ENCODE measurements around the gene RAB20. TPM values are rescaled to one million over a fixed set of nuclear protein-coding genes. Genes with fewer than 3 reads are reported as not detected.
"Not testable (repeated sequence)": the region's sequence is repeated elsewhere in the genome, so short reads cannot be mapped to it uniquely, and the experiment has no call there.

The RAB20 gene
- total and polyA plus RNA-seq, 9 donors = 1.9 to 6.0 (median 3.3) TPM

GRCh38 chr13:110576736-110577476 lies 15.4 kb upstream of the RAB20 start:
- Histone ChIP-seq H3K27ac (ENCODE audit: low read length) (no peak overlapping the region), H3K4me3 (ENCODE audit: low read length) (no peak overlapping the region), H3K4me1 (ENCODE audit: control insufficient read depth, insufficient read depth, low read length) (no peaks in the 10 kb centered on the region), H3K36me3 (ENCODE audit: control insufficient read depth, insufficient read depth, low read length) (no peaks in the 10 kb centered on the region), H3K27me3 (ENCODE audit: control insufficient read depth, insufficient read depth, low read length) (peaks cover 31% of the 10 kb centered on the region), H3K9me3 (replicated peaks; ENCODE audit: control insufficient read depth, low read depth, low read length) (no peaks in the 10 kb centered on the region)
- DNase-seq = no peak
- WGBS (ENCODE audit: insufficient coverage) = 89% methylated on average over 6 of the region's 11 CpGs

- Histone ChIP-seq H3K4me1 (ENCODE audit: control insufficient read depth, insufficient read depth, low read length) (no peaks in the 10 kb centered on the region), H3K4me3 (ENCODE audit: low read length) (no peak overlapping the region), H3K36me3 (ENCODE audit: control insufficient read depth, insufficient read depth, low read length) (no peaks in the 10 kb centered on the region), H3K27me3 (ENCODE audit: control insufficient read depth, insufficient read depth, low read length) (peaks cover 39% of the 10 kb centered on the region), H3K9me3 (replicated peaks; ENCODE audit: control insufficient read depth, low read depth, low read length) (no peaks in the 10 kb centered on the region), H3K27ac (ENCODE audit: low read length) (no peak overlapping the region)
- 66% methylated on average over 6 of the region's 7 CpGs for WGBS (ENCODE audit: insufficient coverage)
- DNase-seq = no peak
Measured at GRCh38 chr13:110576070-110576394, 14.5 kb upstream of the RAB20 start.

- WGBS (ENCODE audit: insufficient coverage) = 39% methylated on average over 13 of the region's 15 CpGs
- H3K36me3 ChIP-seq (ENCODE audit: control insufficient read depth, insufficient read depth, low read length) = no peaks in the 10 kb centered on the region
- H3K27ac ChIP-seq (ENCODE audit: low read length) = no peak overlapping the region
- H3K27me3 ChIP-seq (ENCODE audit: control insufficient read depth, insufficient read depth, low read length) = peaks cover 44% of the 10 kb centered on the region
- no peaks in the 10 kb centered on the region for H3K4me1 ChIP-seq (ENCODE audit: control insufficient read depth, insufficient read depth, low read length)
- no peak for DNase-seq
- H3K4me3 ChIP-seq (ENCODE audit: low read length) = no peak overlapping the region
- H3K9me3 ChIP-seq (replicated peaks; ENCODE audit: control insufficient read depth, low read depth, low read length) = no peaks in the 10 kb centered on the region
Measured at GRCh38 chr13:110575322-110576069, 14.0 kb upstream of the RAB20 start.

GRCh38 chr13:110574161-110574560 lies 12.6 kb upstream of the RAB20 start:
- H3K9me3 ChIP-seq (replicated peaks; ENCODE audit: control insufficient read depth, low read depth, low read length) = no peaks in the 10 kb centered on the region
- 36% methylated on average over 6 of the region's 9 CpGs for WGBS (ENCODE audit: insufficient coverage)
- DNase-seq = no peak
- no peak overlapping the region for H3K27ac ChIP-seq (ENCODE audit: low read length)
- H3K4me1 ChIP-seq (ENCODE audit: control insufficient read depth, insufficient read depth, low read length) = no peaks in the 10 kb centered on the region
- H3K36me3 ChIP-seq (ENCODE audit: control insufficient read depth, insufficient read depth, low read length) = no peaks in the 10 kb centered on the region
- peaks cover 44% of the 10 kb centered on the region for H3K27me3 ChIP-seq (ENCODE audit: control insufficient read depth, insufficient read depth, low read length)
- no peak overlapping the region for H3K4me3 ChIP-seq (ENCODE audit: low read length)

GRCh38 chr13:110572778-110573118 lies 11.2 kb upstream of the RAB20 start:
- H3K9me3 ChIP-seq (replicated peaks; ENCODE audit: control insufficient read depth, low read depth, low read length) = no peaks in the 10 kb centered on the region
- DNase-seq = no peak
- H3K27me3 ChIP-seq (ENCODE audit: control insufficient read depth, insufficient read depth, low read length) = peaks cover 47% of the 10 kb centered on the region
- no peak overlapping the region for H3K4me3 ChIP-seq (ENCODE audit: low read length)
- no CpG with 5 or more reads among the region's 2 CpGs for WGBS (ENCODE audit: insufficient coverage)
- H3K27ac ChIP-seq (ENCODE audit: low read length) = no peak overlapping the region
- H3K36me3 ChIP-seq (ENCODE audit: control insufficient read depth, insufficient read depth, low read length) = no peaks in the 10 kb centered on the region
- no peaks in the 10 kb centered on the region for H3K4me1 ChIP-seq (ENCODE audit: control insufficient read depth, insufficient read depth, low read length)

- Histone ChIP-seq H3K36me3 (ENCODE audit: control insufficient read depth, insufficient read depth, low read length) (no peaks in the 10 kb centered on the region), H3K4me1 (ENCODE audit: control insufficient read depth, insufficient read depth, low read length) (no peaks in the 10 kb centered on the region), H3K27me3 (ENCODE audit: control insufficient read depth, insufficient read depth, low read length) (peaks cover 47% of the 10 kb centered on the region), H3K9me3 (replicated peaks; ENCODE audit: control insufficient read depth, low read depth, low read length) (no peaks in the 10 kb centered on the region), H3K27ac (ENCODE audit: low read length) (no peak overlapping the region), H3K4me3 (ENCODE audit: low read length) (no peak overlapping the region)
- 79% methylated on average over 17 of the region's 20 CpGs for WGBS (ENCODE audit: insufficient coverage)
- DNase-seq = no peak
Measured at GRCh38 chr13:110571896-110572777, 10.6 kb upstream of the RAB20 start.

- no peaks in the 10 kb centered on the region for H3K36me3 ChIP-seq (ENCODE audit: control insufficient read depth, insufficient read depth, low read length)
- no peak for DNase-seq
- 28% methylated on average over 4 of the region's 10 CpGs for WGBS (ENCODE audit: insufficient coverage)
- H3K27me3 ChIP-seq (ENCODE audit: control insufficient read depth, insufficient read depth, low read length) = peaks cover 45% of the 10 kb centered on the region
- no peaks in the 10 kb centered on the region for H3K4me1 ChIP-seq (ENCODE audit: control insufficient read depth, insufficient read depth, low read length)
- H3K9me3 ChIP-seq (replicated peaks; ENCODE audit: control insufficient read depth, low read depth, low read length) = no peaks in the 10 kb centered on the region
- no peak overlapping the region for H3K4me3 ChIP-seq (ENCODE audit: low read length)
- H3K27ac ChIP-seq (ENCODE audit: low read length) = no peak overlapping the region
Measured at GRCh38 chr13:110570886-110571285, 9.4 kb upstream of the RAB20 start.

- DNase-seq; H3K27ac ChIP-seq (ENCODE audit: low read length); H3K36me3 ChIP-seq (ENCODE audit: control insufficient read depth, insufficient read depth, low read length); H3K9me3 ChIP-seq (replicated peaks; ENCODE audit: control insufficient read depth, low read depth, low read length); H3K4me1 ChIP-seq (ENCODE audit: control insufficient read depth, insufficient read depth, low read length); H3K4me3 ChIP-seq (ENCODE audit: low read length): not testable (repeated sequence)
- WGBS (ENCODE audit: insufficient coverage) = 65% methylated on average over 4 of the region's 7 CpGs
- peaks cover 36% of the 10 kb centered on the region for H3K27me3 ChIP-seq (ENCODE audit: control insufficient read depth, insufficient read depth, low read length)
Measured at GRCh38 chr13:110569962-110570361, 8.4 kb upstream of the RAB20 start.

- Histone ChIP-seq H3K4me1 (ENCODE audit: control insufficient read depth, insufficient read depth, low read length) (no peaks in the 10 kb centered on the region), H3K27ac (ENCODE audit: low read length) (no peak overlapping the region), H3K9me3 (replicated peaks; ENCODE audit: control insufficient read depth, low read depth, low read length) (no peaks in the 10 kb centered on the region), H3K27me3 (ENCODE audit: control insufficient read depth, insufficient read depth, low read length) (peaks cover 30% of the 10 kb centered on the region), H3K36me3 (ENCODE audit: control insufficient read depth, insufficient read depth, low read length) (no peaks in the 10 kb centered on the region), H3K4me3 (ENCODE audit: low read length) (no peak overlapping the region)
- WGBS (ENCODE audit: insufficient coverage) = 100% methylated on average over 3 of the region's 3 CpGs
- DNase-seq = no peak
Measured at GRCh38 chr13:110568612-110569011, 7.1 kb upstream of the RAB20 start.

- Histone ChIP-seq H3K4me1 (ENCODE audit: control insufficient read depth, insufficient read depth, low read length) (peaks cover 6% of the 10 kb centered on the region), H3K27ac (ENCODE audit: low read length) (no peak overlapping the region), H3K4me3 (ENCODE audit: low read length) (no peak overlapping the region), H3K36me3 (ENCODE audit: control insufficient read depth, insufficient read depth, low read length) (no peaks in the 10 kb centered on the region), H3K9me3 (replicated peaks; ENCODE audit: control insufficient read depth, low read depth, low read length) (no peaks in the 10 kb centered on the region), H3K27me3 (ENCODE audit: control insufficient read depth, insufficient read depth, low read length) (peaks cover 19% of the 10 kb centered on the region)
- 82% methylated on average over 3 of the region's 9 CpGs for WGBS (ENCODE audit: insufficient coverage)
- no peak for DNase-seq
Measured at GRCh38 chr13:110566171-110566570, 4.6 kb upstream of the RAB20 start.
